Endothelial cell of umbilical vein (primary cell): ENCODE data around the gene MACROD2. TPM values are rescaled to one million over a fixed set of nuclear protein-coding genes. Genes with fewer than 3 reads are reported as not detected.
"Not testable (repeated sequence)": the region's sequence is repeated elsewhere in the genome, so short reads cannot be mapped to it uniquely, and the experiment has no call there.

Source experiments
- BruUV-seq: library from RNA; stranded (reverse); fragments of 400-500 nt; replicated peaks from 2 replicates; lab custom pipeline; 2021; lab: Mats Ljungman, UMichigan
- CTCF ChIA-PET: fragments of 300-600, 350-600 bp; sonication (Branson Sonifier 250); formaldehyde crosslinking; loops from one replicate; lab custom pipeline; 2021; ENCODE audit warnings: antibody characterized with exemption, inconsistent platforms; lab: Charles Lee
- POLR2A ChIA-PET: fragments of 300-600, 350-600 bp; sonication (Branson Sonifier 250); formaldehyde crosslinking; loops from one replicate; lab custom pipeline; 2021; ENCODE audit warnings: antibody characterized with exemption, inconsistent platforms; lab: Charles Lee
- DNase-seq: peaks from one replicate; pipeline ENCODE4 v3.0.0-alpha.2; 2011; ENCODE audit warnings: low read depth, low spot score
- FAIRE-seq: peaks from 2 replicates; lab custom pipeline; 2011; peaks lifted over from hg19 to GRCh38; lab: Jason Lieb, UNC
- H2AFZ ChIP-seq: 2 replicates; pipeline ENCODE4 v1.6.0; 2012; ENCODE audit warnings: low read depth, low read length, control low read depth, inconsistent platforms
- H3K27ac ChIP-seq: 2 replicates; pipeline ENCODE4 v1.5.1; 2011; ENCODE audit warnings: low read depth, mild to moderate bottlenecking, control low read depth, low read length, moderate library complexity; ENCODE audit not compliant: insufficient read depth
- H3K27me3 ChIP-seq, 2 experiments: 2 replicates each; pipeline versions ENCODE4 v1.6.0 to v1.6.1; 2011; ENCODE audit warnings: low read length in 2 of 2, mixed read lengths in 1 of 2; ENCODE audit not compliant: control insufficient read depth in 2 of 2, insufficient read depth in 2 of 2
- H3K36me3 ChIP-seq, 2 experiments: 2 replicates in 1 of 2; 3 replicates in 1 of 2; pipeline ENCODE4 v1.5.1; 2011; ENCODE audit warnings: low read length in 2 of 2, mild to moderate bottlenecking in 1 of 2, moderate library complexity in 1 of 2; ENCODE audit not compliant: control insufficient read depth in 2 of 2, insufficient read depth in 2 of 2; ENCODE audit errors: extremely low read depth in 1 of 2
- H3K4me1 ChIP-seq: 3 replicates; pipeline ENCODE4 v1.5.1; 2011; ENCODE audit warnings: mild to moderate bottlenecking, low read length; ENCODE audit not compliant: control insufficient read depth, insufficient read depth; ENCODE audit errors: extremely low read depth
- H3K4me2 ChIP-seq: 2 replicates; pipeline ENCODE4 v1.6.1; 2011; ENCODE audit warnings: low read length, control low read depth, mixed read lengths; ENCODE audit not compliant: insufficient read depth
- H3K4me3 ChIP-seq, 3 experiments: fragments of 200-600 bp in 1 of 3; sonication (generic), shearing (Covaris generic) in 1 of 3; replicated peaks in 1 of 3; 2 replicates each; pipeline ENCODE4 v1.5.1; 2011 to 2016; ENCODE audit warnings: control low read depth in 3 of 3, low read length in 3 of 3, mild to moderate bottlenecking in 2 of 3, inconsistent platforms in 1 of 3, low read depth in 1 of 3, moderate library complexity in 1 of 3; ENCODE audit not compliant: insufficient read depth in 1 of 3
- H3K79me2 ChIP-seq: 2 replicates; pipeline ENCODE4 v1.6.0; 2012; ENCODE audit warnings: low read length, inconsistent platforms; ENCODE audit not compliant: control insufficient read depth, insufficient read depth
- H3K9ac ChIP-seq: replicated peaks from 2 replicates; pipeline ENCODE3; 2011; ENCODE audit warnings: low read length, control low read depth; ENCODE audit not compliant: insufficient read depth; ENCODE audit errors: extremely low read depth
- H3K9me1 ChIP-seq: replicated peaks from 3 replicates; pipeline ENCODE4 v1.6.0; 2011; ENCODE audit warnings: mild to moderate bottlenecking, low read length; ENCODE audit not compliant: control insufficient read depth, insufficient read depth; ENCODE audit errors: extremely low read depth
- H3K9me3 ChIP-seq: replicated peaks from 2 replicates; pipeline ENCODE4 v1.5.1; 2012; ENCODE audit warnings: low read length, inconsistent platforms; ENCODE audit not compliant: control insufficient read depth, insufficient read depth
- H4K20me1 ChIP-seq: replicated peaks from 2 replicates; pipeline ENCODE3; 2011; ENCODE audit warnings: mild to moderate bottlenecking, low read length; ENCODE audit not compliant: control insufficient read depth, insufficient read depth; ENCODE audit errors: extremely low read depth
- EZH2 ChIP-seq: IDR thresholded peaks from 2 replicates; pipeline ENCODE4 v1.6.1; 2012; ENCODE audit warnings: borderline replicate concordance, low read depth, mild to moderate bottlenecking, moderate library complexity, low read length, inconsistent platforms; ENCODE audit not compliant: severe bottlenecking
- FOS ChIP-seq: IDR thresholded peaks from 2 replicates; pipeline ENCODE4 v1.6.1; 2011; ENCODE audit warnings: mild to moderate bottlenecking, low read length, moderate library complexity, borderline replicate concordance; ENCODE audit not compliant: insufficient read depth
- GATA2 ChIP-seq: IDR thresholded peaks from 2 replicates; pipeline ENCODE4 v1.7.0; 2011; ENCODE audit warnings: low read depth, mild to moderate bottlenecking, moderate library complexity, mixed read lengths, low read length; ENCODE audit not compliant: insufficient read length, insufficient read depth
- JUN ChIP-seq: IDR thresholded peaks from 2 replicates; pipeline ENCODE4 v1.6.1; 2011; ENCODE audit warnings: borderline replicate concordance, low read depth; ENCODE audit not compliant: insufficient read length, insufficient read depth
- MYC ChIP-seq: IDR thresholded peaks from one replicate; pipeline ENCODE4 v1.6.1; 2011; ENCODE audit warnings: mild to moderate bottlenecking, low read depth, low read length
- POLR2A ChIP-seq: IDR thresholded peaks from 2 replicates; pipeline ENCODE4 v1.6.1; 2012; ENCODE audit warnings: low read depth, mild to moderate bottlenecking, control low read depth, low read length
- POLR2AphosphoS5 ChIP-seq: IDR thresholded peaks from 2 replicates; pipeline ENCODE4 v1.6.1; 2012; ENCODE audit warnings: low read depth, mild to moderate bottlenecking, control low read depth, low read length, moderate library complexity; ENCODE audit not compliant: insufficient read depth
- dilution Hi-C: fragments of 300-500 bp; cut with MboI; formaldehyde crosslinking; loops from one replicate; pipeline ENCODE4 v1.15.0; 2019; ENCODE audit warnings: low sequenced_read_pairs; ENCODE audit not compliant: extremely low pct_ligation_motif_present
- intact Hi-C: fragments of 100-400 bp; cut with micrococcal nuclease; formaldehyde crosslinking; loops from one replicate; pipeline ENCODE4 v1.10.0; 2022
- polyA plus RNA-seq, 4 experiments: library from polyadenylated mRNA; depleted of rRNA in 3 of 4; stranded (reverse) in 3 of 4; unstranded in 1 of 4; fragments of >200 nt; gene quantifications; 2 replicates each; pipeline versions ENCODE4 v1.2.1 to v1.2.3, GENCODE V29; 2011 to 2012; ENCODE audit warnings: missing spikeins in 1 of 4
- total RNA-seq: library from RNA; stranded (reverse); gene quantifications from 2 replicates; pipeline ENCODE4 v1.2.3, GENCODE V29; 2021
- TF ChIP-seq, protein P1 (sequence below): IDR thresholded peaks from 2 replicates; pipeline ENCODE4 v1.6.1; 2011; ENCODE audit not compliant: insufficient read depth, insufficient read length
- TF ChIP-seq, protein P2 (sequence below), 2 donors: IDR thresholded peaks; 1 replicate in 1 of 2; 2 replicates in 1 of 2; pipeline ENCODE4 v1.5.1; 2011; ENCODE audit warnings: low read length in 2 of 2, mild to moderate bottlenecking in 2 of 2, moderate library complexity in 2 of 2, control low read depth in 1 of 2, inconsistent platforms in 1 of 2, low read depth in 1 of 2; ENCODE audit not compliant: insufficient read depth in 1 of 2; ENCODE audit errors: extremely low read depth in 1 of 2

MACROD2 gene
- total and polyA plus RNA-seq, 2 donors (not counting 3 experiments of a cell fraction or from before 2014, with no cell fraction given): 0.11 to 0.73 TPM

DNA sequence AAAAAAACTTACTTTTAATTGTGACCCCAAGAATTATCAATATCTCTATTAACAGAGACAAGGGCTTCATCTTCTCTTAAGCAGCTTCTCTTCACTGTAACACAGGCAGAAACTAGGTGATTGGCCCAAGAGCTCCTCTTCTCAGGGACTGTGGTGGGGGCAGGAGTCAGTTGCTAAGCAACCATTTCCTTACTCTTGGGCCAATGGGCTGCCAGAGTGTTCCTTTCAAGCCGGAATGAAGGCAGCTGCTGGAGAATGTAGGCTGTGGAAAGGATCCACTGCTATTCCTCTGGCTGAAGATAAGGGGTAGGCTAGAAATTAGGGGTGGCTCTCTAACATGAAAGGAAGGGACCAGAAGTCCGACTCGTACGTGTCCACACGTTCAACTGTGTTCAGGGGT is 4.9 kb upstream of the MACROD2 start, which contains the start of gene SEL1L2:
Gene SEL1L2, minus strand, starts transcription at position 150 of the 400 bp plus-strand sequence. Its CDS starts 80 bp downstream, at position 70.
- TF ChIP-seq EZH2 (no peak), POLR2AphosphoS5 (no peak)
- H3K27me3 ChIP-seq: no peaks in the 10 kb centered on the region
- H3K4me3 ChIP-seq: no peak within 1 kb of the TSS
- CTCF ChIA-PET: no interaction called here
- no peak within 1 kb of the TSS for H2AFZ ChIP-seq
- no peak within 1 kb of the TSS for H3K27ac ChIP-seq
- POLR2A ChIA-PET: no interaction called here
- H3K4me1 ChIP-seq: no peaks in the 10 kb centered on the region
- H3K36me3 ChIP-seq: no peaks in the 10 kb centered on the region
- dilution Hi-C loops (no loop called here), intact Hi-C loops (no loop called here)
- FAIRE-seq (no peak), DNase-seq (no peak)
- H3K9me3 ChIP-seq: no peaks in the 10 kb centered on the region
- H4K20me1 ChIP-seq: no peaks in the 10 kb centered on the region
- no peaks in the 10 kb centered on the region for H3K79me2 ChIP-seq
- no peak within 1 kb of the TSS for H3K4me2 ChIP-seq
- no peaks in the 10 kb centered on the region for H3K9me1 ChIP-seq
- H3K9ac ChIP-seq: no peak within 1 kb of the TSS
- no TSS peak for BruUV-seq

DNA sequence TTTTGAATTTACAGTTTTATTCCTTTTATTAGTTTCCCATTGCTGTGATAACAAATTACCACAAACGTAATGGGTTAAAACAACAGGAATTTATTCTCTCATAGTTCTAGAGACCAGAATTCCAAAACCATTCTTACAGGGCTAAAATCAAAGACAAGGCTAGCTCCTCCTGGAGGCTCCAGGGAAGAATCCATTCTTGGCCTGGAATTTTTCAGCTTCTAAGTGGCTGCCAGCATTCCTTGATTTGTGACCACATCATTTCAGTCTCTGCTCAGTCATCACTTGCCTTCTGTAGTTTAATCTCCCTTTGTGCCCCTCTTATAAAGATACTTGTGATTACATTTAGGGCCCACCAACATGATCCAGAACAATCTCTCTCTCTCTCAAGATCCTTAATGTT is 4.0 kb upstream of the MACROD2 start:
- Histone ChIP-seq H3K36me3 (no peaks in the 10 kb centered on the region), H3K27ac (no peak overlapping the region), H3K9me1 (no peaks in the 10 kb centered on the region), H3K4me3 (no peak overlapping the region), H3K27me3 (peaks cover 0 to 2% of the 10 kb centered on the region in 2 experiments), H4K20me1 (no peaks in the 10 kb centered on the region), H3K4me1 (peaks cover 2% of the 10 kb centered on the region), H3K9ac (no peak overlapping the region), H3K9me3 (no peaks in the 10 kb centered on the region), H3K4me2 (no peak overlapping the region), H2AFZ (no peak overlapping the region), H3K79me2 (no peaks in the 10 kb centered on the region)
- ChIA-PET CTCF (no interaction called here), POLR2A (no interaction called here)
- intact Hi-C loops (no loop called here), dilution Hi-C loops (no loop called here)
- DNase-seq: no peak
- no peak for TF ChIP-seq MYC
- no peak for TF ChIP-seq GATA2
- TF ChIP-seq, protein P1, sequence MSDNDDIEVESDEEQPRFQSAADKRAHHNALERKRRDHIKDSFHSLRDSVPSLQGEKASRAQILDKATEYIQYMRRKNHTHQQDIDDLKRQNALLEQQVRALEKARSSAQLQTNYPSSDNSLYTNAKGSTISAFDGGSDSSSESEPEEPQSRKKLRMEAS: no peak
- TF ChIP-seq FOS: no peak
- no peak for TF ChIP-seq POLR2AphosphoS5
- TF ChIP-seq JUN: no peak
- TF ChIP-seq EZH2: no peak
- TF ChIP-seq POLR2A: no peak
- TF ChIP-seq, protein P2, sequence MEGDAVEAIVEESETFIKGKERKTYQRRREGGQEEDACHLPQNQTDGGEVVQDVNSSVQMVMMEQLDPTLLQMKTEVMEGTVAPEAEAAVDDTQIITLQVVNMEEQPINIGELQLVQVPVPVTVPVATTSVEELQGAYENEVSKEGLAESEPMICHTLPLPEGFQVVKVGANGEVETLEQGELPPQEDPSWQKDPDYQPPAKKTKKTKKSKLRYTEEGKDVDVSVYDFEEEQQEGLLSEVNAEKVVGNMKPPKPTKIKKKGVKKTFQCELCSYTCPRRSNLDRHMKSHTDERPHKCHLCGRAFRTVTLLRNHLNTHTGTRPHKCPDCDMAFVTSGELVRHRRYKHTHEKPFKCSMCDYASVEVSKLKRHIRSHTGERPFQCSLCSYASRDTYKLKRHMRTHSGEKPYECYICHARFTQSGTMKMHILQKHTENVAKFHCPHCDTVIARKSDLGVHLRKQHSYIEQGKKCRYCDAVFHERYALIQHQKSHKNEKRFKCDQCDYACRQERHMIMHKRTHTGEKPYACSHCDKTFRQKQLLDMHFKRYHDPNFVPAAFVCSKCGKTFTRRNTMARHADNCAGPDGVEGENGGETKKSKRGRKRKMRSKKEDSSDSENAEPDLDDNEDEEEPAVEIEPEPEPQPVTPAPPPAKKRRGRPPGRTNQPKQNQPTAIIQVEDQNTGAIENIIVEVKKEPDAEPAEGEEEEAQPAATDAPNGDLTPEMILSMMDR (IDR thresholded peaks at IDR 0.05; ENCODE audit: extremely low read depth in 1 of 2, insufficient read depth in 1 of 2, low read depth in 1 of 2, low read length in 2 of 2): no peak
- BruUV-seq: no TSS peak
- no peak for FAIRE-seq

DNA sequence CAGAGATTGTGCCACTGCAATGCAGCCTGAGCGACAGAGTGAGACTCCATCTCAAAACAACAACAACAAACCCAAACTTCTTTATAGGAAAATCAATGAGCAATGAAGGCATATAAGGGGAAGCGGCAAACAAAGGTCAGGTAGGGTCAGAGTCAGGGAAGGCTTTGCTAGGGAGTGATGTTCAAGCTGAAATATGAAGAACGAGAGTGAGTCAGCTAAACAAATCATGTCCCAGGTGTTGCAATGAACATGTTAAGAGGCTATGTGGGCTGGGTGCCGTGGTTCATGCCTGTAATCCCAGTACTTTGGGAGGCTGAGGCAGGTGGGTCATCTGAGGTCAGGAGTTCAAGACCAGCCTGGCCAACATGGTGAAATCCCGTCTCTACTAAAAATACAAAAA is 3.4 kb upstream of the MACROD2 start:
- H3K79me2 ChIP-seq, H3K27ac ChIP-seq, H3K4me2 ChIP-seq, H3K9ac ChIP-seq, BruUV-seq, dilution Hi-C loops, H3K4me1 ChIP-seq, H3K4me3 ChIP-seq, DNase-seq, FAIRE-seq, H3K36me3 ChIP-seq, POLR2A ChIA-PET, intact Hi-C loops, H3K9me3 ChIP-seq, H2AFZ ChIP-seq, H3K9me1 ChIP-seq, H4K20me1 ChIP-seq, H3K27me3 ChIP-seq, CTCF ChIA-PET: not testable (repeated sequence)
